Embryonic facial prominence (tissue), 1 donor: ENCODE results near the gene RILP.

Experiments
- DNase-seq: peaks from one replicate; pipeline ENCODE4 v3.0.0-alpha.2; 2016; ENCODE audit errors: extremely low spot score

RILP gene

GRCh38 chr17:1604831-1605528 lies 44.7 kb downstream of the RILP start:
- no peak for DNase-seq

GRCh38 chr17:1601571-1601970 lies 48.1 kb downstream of the RILP start:
- DNase-seq = no peak

- DNase-seq = no peak
Measured at GRCh38 chr17:1598399-1599095, 51.1 kb downstream of the RILP start.

GRCh38 chr17:1597861-1598342 lies 51.8 kb downstream of the RILP start:
- DNase-seq = no peak
